Right lung (tissue), 5 donors: ENCODE results near the gene NCBP3. TPM values are rescaled to one million over a fixed set of nuclear protein-coding genes. Genes with fewer than 3 reads are reported as not detected.

Experiments
- DNase-seq, 2 donors: peaks; one replicate each; pipeline ENCODE4 v3.0.0-alpha.2; 2013
- polyA plus RNA-seq, 5 donors: library from polyadenylated mRNA; unstranded; fragments of 120-200 nt; gene quantifications; one replicate each; pipeline versions ENCODE4 v1.2.1 to v1.2.3, GENCODE V29; 2013; ENCODE audit warnings: inconsistent platforms in 1 of 5, low replicate concordance in 1 of 5; ENCODE audit not compliant: insufficient read length in 5 of 5, insufficient read depth in 1 of 5

NCBP3 gene
- polyA plus RNA-seq, 5 donors = 83.5 to 115 (median 98.5) TPM

- DNase-seq = no peak
Observed at GRCh38 chr17:3761036-3761917, 84.8 kb downstream of the NCBP3 start.

GRCh38 chr17:3759597-3760216, 86.3 kb downstream of the NCBP3 start:
- no peak for DNase-seq

GRCh38 chr17:3755335-3756030, 90.6 kb downstream of the NCBP3 start:
- DNase-seq = no peak

GRCh38 chr17:3754458-3755334, 91.3 kb downstream of the NCBP3 start:
- DNase-seq = peak; percentile 71 to 74

GRCh38 chr17:3754066-3754457, 92.0 kb downstream of the NCBP3 start:
- DNase-seq = no peak

- no peak for DNase-seq
Observed at GRCh38 chr17:3753624-3754023, 92.4 kb downstream of the NCBP3 start.

Other genes with a start within 250 kb of the NCBP3 start
- 10 to 100 TPM in 2 of 5 donors, 1 to 10 TPM in 3; 7.6 to 10.7 (median 9.8) TPM for gene TRPV1, start 236.8 kb downstream of the NCBP3 start, polyA plus RNA-seq
- 10 to 100 TPM; 11.4 to 14.7 (median 13.3) TPM for gene SHPK, start 210.0 kb downstream of the NCBP3 start, polyA plus RNA-seq
- gene CTNS, start 209.5 kb downstream of the NCBP3 start, polyA plus RNA-seq = 10 to 100 TPM; 10.1 to 13.8 (median 12.1) TPM
- 100 to 1,000 TPM in 1 of 5 donors, 10 to 100 TPM in 4; 61.0 to 110 (median 67.3) TPM for gene TAX1BP3, start 177.7 kb downstream of the NCBP3 start, polyA plus RNA-seq
- 10 to 100 TPM; 17.8 to 30.8 (median 20.5) TPM for gene EMC6, start 177.4 kb downstream of the NCBP3 start, polyA plus RNA-seq
- 1 to 10 TPM in 1 of 5 donors, under 1 TPM in 3, not detected in 1; 0.12 to 1.8 (median 0.24) TPM for gene P2RX5, start 150.1 kb downstream of the NCBP3 start, polyA plus RNA-seq
- 1 to 10 TPM; 2.1 to 3.8 (median 2.5) TPM for gene HASPIN, start 122.3 kb downstream of the NCBP3 start, polyA plus RNA-seq
- 10 to 100 TPM; 34.4 to 44.2 (median 40.8) TPM for gene ITGAE, start 45.1 kb downstream of the NCBP3 start, polyA plus RNA-seq
- gene CAMKK1, start 46.8 kb upstream of the NCBP3 start, polyA plus RNA-seq = 1 to 10 TPM; 2.5 to 4.7 (median 3.3) TPM
- 1 to 10 TPM; 1.3 to 2.6 (median 2.0) TPM for gene P2RX1, start 70.2 kb upstream of the NCBP3 start, polyA plus RNA-seq
- gene ATP2A3, start 118.2 kb upstream of the NCBP3 start, polyA plus RNA-seq = 1 to 10 TPM; 4.3 to 9.6 (median 6.2) TPM